Measurements from ENCODE around the gene CD68.
A peak's percentile ranks its signal among the peaks of the same experiment; 100 is the strongest.

CD68 gene

DNA sequence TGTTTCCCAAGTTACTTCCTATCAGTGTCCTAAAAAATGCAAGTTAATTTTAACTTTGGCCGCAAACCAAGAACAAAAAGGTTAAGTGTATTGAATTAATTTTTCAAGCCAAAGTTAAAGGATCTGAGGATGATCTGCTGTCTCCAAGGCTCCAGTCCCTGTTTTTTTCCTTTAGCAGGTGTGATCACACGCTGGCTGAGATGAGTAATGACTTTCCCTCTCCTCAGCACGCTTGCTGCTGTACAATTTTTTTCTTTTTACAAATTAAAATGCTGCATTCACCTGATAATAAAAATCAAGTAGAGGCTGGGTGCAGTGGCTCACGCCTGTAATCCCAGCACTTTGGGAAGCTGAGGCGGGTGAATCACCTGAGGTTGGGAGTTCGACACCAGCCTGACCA lies 34.5 kb upstream of the CD68 start:
- CTCF ChIA-PET, result interaction anchor here (0.7 to 1.6 kb wide), 2 partner anchors 16 to 221 kb away, joined by 3 to 4 read pairs; no protein-coding TSS in a partner anchor
- POLR2A ChIA-PET (ENCODE audit: low non-redundant PET), result no interaction called here
- H3K27ac ChIP-seq, result no peak overlapping the region
- DNase-seq (ENCODE audit: low spot score), result no peak
- TF ChIP-seq, protein P1, sequence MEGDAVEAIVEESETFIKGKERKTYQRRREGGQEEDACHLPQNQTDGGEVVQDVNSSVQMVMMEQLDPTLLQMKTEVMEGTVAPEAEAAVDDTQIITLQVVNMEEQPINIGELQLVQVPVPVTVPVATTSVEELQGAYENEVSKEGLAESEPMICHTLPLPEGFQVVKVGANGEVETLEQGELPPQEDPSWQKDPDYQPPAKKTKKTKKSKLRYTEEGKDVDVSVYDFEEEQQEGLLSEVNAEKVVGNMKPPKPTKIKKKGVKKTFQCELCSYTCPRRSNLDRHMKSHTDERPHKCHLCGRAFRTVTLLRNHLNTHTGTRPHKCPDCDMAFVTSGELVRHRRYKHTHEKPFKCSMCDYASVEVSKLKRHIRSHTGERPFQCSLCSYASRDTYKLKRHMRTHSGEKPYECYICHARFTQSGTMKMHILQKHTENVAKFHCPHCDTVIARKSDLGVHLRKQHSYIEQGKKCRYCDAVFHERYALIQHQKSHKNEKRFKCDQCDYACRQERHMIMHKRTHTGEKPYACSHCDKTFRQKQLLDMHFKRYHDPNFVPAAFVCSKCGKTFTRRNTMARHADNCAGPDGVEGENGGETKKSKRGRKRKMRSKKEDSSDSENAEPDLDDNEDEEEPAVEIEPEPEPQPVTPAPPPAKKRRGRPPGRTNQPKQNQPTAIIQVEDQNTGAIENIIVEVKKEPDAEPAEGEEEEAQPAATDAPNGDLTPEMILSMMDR (conservative IDR thresholded peaks at IDR 0.05; ENCODE audit: low read depth), result no peak

DNA sequence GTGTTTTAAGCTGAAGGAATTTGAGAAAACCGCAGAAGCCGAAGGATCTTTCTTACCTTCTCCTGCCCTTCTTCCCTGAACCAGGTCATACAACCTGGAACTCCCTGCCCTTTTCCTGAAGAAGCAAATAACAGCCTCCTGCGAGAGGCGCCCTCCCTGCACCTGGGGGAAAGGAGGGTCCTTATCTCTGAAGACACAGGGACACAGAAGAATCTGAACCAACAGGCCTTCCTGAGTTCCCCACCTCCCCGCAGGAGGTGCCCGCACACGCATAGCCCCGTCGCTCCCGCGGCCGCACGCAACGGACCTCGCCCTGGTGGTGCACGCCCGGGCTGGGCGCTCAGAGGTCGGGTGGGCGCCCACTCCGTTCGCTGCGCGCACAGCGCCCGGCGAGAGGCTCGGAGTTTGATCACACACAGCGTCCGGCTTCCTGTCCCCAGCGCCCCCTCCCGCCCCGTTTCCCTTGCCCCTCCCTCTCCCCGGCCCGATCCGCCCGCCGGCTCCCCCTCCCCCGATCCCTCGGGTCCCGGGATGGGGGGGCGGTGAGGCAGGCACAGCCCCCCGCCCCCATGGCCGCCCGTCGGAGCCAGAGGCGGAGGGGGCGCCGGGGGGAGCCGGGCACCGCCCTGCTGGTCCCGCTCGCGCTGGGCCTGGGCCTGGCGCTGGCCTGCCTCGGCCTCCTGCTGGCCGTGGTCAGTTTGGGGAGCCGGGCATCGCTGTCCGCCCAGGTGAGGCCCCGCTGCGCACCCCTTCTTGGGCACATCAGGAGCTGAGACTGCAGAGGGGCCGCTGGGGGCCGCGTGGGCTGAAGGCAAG lies 30.6 kb upstream of the CD68 start, which contains the start of gene TNFSF12:
TNFSF12 (plus strand) TSS at position 474 of the 816 bp plus-strand sequence; CDS start at position 570, 96 bp downstream.
- no peak for DNase-seq (ENCODE audit: low spot score)
- POLR2A ChIA-PET (ENCODE audit: low non-redundant PET), result no interaction called here
- CTCF ChIA-PET, result interaction anchor here (0.8 kb wide), 1 partner anchor 12 kb away, joined by 3 read pairs; no protein-coding TSS in a partner anchor
- TF ChIP-seq, protein P1 (conservative IDR thresholded peaks at IDR 0.05; ENCODE audit: low read depth), result no peak
- peak within 1 kb of the TSS; percentile 53 for H3K27ac ChIP-seq

DNA sequence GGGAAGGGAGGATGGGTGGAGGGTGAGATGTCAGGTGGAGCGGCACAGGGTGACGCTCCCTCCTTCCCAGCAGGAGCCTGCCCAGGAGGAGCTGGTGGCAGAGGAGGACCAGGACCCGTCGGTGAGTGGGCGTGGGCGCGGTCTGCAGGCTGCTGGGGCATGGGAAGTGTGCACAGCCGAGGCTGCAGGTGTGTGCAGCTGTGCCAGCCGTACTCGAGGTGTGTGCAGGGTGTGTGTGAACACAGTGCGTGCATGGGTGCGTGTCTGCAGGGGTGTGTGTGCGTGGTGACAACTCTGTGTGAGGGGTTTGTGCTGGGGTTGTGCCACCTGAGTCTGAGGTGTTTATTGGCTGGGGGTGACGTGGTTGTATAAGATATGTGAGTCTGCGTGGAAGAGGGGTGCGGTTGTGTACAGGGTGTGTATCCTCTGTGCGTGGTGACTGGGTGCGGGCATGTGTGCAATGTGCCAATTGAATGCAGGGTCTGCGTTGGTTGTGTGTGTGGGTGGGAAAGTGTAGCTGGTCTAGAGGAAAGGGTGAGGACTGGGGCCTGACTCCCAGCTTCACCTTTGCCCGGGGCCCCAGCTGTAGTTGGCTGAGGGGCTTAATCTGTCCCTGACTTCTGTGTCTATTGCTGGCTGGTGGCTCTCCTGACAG lies 29.9 kb upstream of the CD68 start:
- H3K27ac ChIP-seq, result peak overlapping the region; percentile 53
- POLR2A ChIA-PET (ENCODE audit: low non-redundant PET), result no interaction called here
- DNase-seq (ENCODE audit: low spot score), result no peak
- CTCF ChIA-PET, result interaction anchor here (0.7 to 0.8 kb wide), 2 partner anchors 8 to 11 kb away, joined by 3 read pairs; no protein-coding TSS in a partner anchor
- TF ChIP-seq, protein P1 (conservative IDR thresholded peaks at IDR 0.05; ENCODE audit: low read depth), result no peak

DNA sequence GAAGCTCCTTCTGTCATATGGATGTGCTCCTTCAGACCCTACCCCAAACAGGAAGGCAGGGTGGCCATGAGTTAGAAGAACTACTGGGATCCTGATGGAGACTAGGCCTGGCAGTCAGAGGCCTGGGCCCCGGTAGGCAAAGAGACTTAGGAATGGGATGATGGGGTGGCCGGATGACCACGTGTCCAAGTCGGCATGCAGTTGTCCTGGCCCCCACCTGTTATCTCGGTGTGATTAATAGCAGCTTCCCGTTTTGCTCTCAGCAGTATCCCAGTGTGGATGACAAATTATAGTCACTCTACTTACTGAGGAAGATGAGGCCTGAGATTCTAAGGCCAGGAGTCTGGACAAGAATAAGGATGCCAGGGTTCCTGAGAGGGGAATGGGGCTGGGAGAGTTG lies 29.1 kb upstream of the CD68 start:
- TF ChIP-seq, protein P1 (conservative IDR thresholded peaks at IDR 0.05; ENCODE audit: low read depth), result no peak
- POLR2A ChIA-PET (ENCODE audit: low non-redundant PET), result no interaction called here
- CTCF ChIA-PET, result no interaction called here
- peak overlapping the region; percentile 53 for H3K27ac ChIP-seq
- DNase-seq (ENCODE audit: low spot score), result no peak

DNA sequence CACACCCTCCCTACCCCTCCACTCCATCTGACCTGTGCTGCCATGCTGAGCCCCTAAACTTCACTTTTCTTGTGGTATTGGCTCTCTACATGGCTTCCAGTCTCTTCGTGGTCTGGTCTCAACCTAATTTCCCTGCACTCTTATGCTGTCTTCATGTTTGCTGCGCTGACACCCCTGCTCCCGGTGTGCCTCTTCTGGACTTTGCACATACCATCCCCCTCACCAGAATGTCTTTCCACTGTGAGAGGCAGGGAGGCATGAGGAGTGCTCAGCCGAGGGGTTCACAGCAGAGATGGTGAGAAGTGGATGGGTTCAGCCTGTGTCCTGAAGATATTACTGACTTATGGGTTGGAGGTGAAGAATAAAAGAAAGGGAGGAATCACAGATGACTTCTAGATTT lies 28.0 kb upstream of the CD68 start:
- CTCF ChIA-PET, result no interaction called here
- DNase-seq (ENCODE audit: low spot score), result no peak
- H3K27ac ChIP-seq, result peak overlapping the region; percentile 53; the same call in 1 of the 2 replicates
- POLR2A ChIA-PET (ENCODE audit: low non-redundant PET), result no interaction called here
- TF ChIP-seq, protein P1 (conservative IDR thresholded peaks at IDR 0.05; ENCODE audit: low read depth), result no peak

DNA sequence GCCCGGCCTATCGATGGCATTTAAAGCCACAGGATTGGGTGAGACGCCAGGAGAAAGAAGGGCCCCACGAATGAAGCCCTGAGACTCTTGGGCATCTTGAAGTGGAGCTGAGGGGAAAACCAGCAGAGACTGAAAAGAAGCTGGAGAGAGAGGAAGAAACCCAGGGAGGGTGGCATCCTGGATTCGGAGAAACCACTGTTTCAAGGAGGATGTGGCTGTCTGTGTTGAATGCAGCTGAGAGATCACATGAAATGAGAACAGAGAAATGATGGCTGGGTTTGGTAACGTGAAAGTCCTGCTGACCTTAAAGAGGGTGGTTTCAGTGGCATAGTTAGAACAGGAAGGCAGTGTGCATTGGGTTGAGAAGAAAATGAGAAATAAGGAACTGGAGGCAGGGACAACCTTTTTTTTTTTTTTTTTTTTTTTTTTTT lies 26.8 kb upstream of the CD68 start:
- ChIA-PET POLR2A (ENCODE audit: low non-redundant PET) (interaction anchor here (0.6 kb wide), 1 partner anchor 114 kb away, joined by 3 read pairs; no protein-coding TSS in a partner anchor), CTCF (interaction anchor here (0.6 to 0.9 kb wide), 2 partner anchors 10 to 11 kb away, joined by 3 read pairs; no protein-coding TSS in a partner anchor)
- DNase-seq (ENCODE audit: low spot score), result no peak
- TF ChIP-seq, protein P1 (conservative IDR thresholded peaks at IDR 0.05; ENCODE audit: low read depth), result no peak
- H3K27ac ChIP-seq, result no peak overlapping the region

Data from RWPE1 (cell line).